ENCODE results near the gene THAP11. TPM values are rescaled to one million over a fixed set of nuclear protein-coding genes. Genes with fewer than 3 reads are reported as not detected.

THAP11 gene
- total and polyA plus RNA-seq, 2 of the 13 experiments (the other 11 are each of a cell fraction or from before 2014, with no cell fraction given), result 44.2 to 53.4 TPM

DNA sequence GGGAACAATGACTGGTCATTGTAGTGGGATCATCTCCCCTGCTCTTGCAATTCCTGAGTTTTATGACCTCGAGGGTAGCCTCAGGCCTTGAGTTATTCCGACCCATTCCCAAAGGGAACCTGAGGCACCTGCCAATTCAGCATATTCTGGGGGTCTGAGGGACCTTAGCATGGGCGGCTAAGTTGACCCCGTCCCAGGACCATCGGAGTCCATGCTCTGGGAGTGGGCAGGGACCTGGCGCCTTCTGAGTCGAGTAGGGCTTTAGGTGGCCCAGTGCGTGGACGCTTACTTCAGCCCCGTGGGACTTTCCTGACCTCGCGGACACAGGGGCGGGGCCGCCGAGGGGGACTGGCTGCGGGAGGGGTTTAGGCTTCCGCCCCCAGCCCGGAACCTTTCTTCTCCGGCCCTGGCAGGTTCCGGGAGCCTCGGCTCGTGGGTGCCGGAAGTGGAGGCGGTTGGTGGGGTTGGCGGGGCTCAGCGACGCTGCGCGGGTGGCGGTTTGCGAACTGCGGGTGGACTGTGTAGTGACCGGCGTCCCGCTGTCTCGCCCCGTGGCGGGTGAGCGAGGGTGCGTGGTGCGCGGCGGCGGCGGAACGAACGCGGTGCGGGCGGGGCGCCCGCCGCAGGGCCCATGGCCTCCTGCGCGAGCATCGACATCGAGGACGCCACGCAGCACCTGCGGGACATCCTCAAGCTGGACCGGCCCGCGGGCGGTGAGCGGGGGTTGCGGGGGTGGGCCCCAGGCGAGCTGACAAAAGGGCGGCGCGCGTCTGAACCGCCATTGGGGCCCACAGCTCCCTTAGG, 30.7 kb downstream of the THAP11 start, which contains the start of gene EDC4 (continued):
- TF ChIP-seq MED1 (CRISPR knock-in tag; IDR thresholded peaks at IDR 0.05) (peak; percentile 78; the same call in 1 of the 2 replicates), ZNF558 (CRISPR knock-in tag; IDR thresholded peaks at IDR 0.05; ENCODE audit: borderline replicate concordance) (peak; percentile 81; the same call in 1 of the 2 replicates), REST (IDR thresholded peaks at IDR 0.05; ENCODE audit: borderline replicate concordance in 1 of 2, low read depth in 1 of 2, low read length in 2 of 2) (peak in 1 of 2 experiments; percentile 39; a peak in 1 of 4 replicates), ZNF263 (CRISPR knock-in tag; IDR thresholded peaks at IDR 0.05) (peak; percentile 48; the same call in 1 of the 2 replicates), GTF2F1 (IDR thresholded peaks at IDR 0.05; ENCODE audit: low read length) (no peak), KDM2A (CRISPR knock-in tag; IDR thresholded peaks at IDR 0.05; ENCODE audit: borderline replicate concordance, low read depth) (peak; percentile 100), NFIB (CRISPR knock-in tag; IDR thresholded peaks at IDR 0.05; ENCODE audit: borderline replicate concordance) (peak; percentile 83; the same call in 1 of the 2 replicates), ZNF468 (CRISPR knock-in tag; IDR thresholded peaks at IDR 0.05) (0 out of 2 replicates have a peak, but pooled peaks have one; percentile 29), ZNF644 (CRISPR knock-in tag; IDR thresholded peaks at IDR 0.05; ENCODE audit: low read depth) (no peak), ZNF619 (CRISPR knock-in tag; IDR thresholded peaks at IDR 0.05) (peak; percentile 92; the same call in 1 of the 2 replicates), MED13 (CRISPR knock-in tag; IDR thresholded peaks at IDR 0.05) (peak; percentile 79; the same call in 1 of the 2 replicates), ADNP (CRISPR knock-in tag; IDR thresholded peaks at IDR 0.05) (0 out of 2 replicates have a peak, but pooled peaks have one; percentile 11), MAFF (IDR thresholded peaks at IDR 0.05; ENCODE audit: low read depth, low read length) (peak; percentile 44), NR2F6 (IDR thresholded peaks at IDR 0.05) (no peak; the same call in 1 of the 2 replicates), NR2F6 (CRISPR knock-in tag; IDR thresholded peaks at IDR 0.05) (peak; percentile 81), TARDBP (CRISPR knock-in tag; IDR thresholded peaks at IDR 0.05) (peak; percentile 86), CBFB (CRISPR knock-in tag; IDR thresholded peaks at IDR 0.05) (peak; percentile 98), RAD21 (CRISPR knock-in tag; IDR thresholded peaks at IDR 0.05) (peak; percentile 83), MTA3 (CRISPR knock-in tag; IDR thresholded peaks at IDR 0.05) (no peak), ZFP41 (CRISPR knock-in tag; IDR thresholded peaks at IDR 0.05; ENCODE audit: borderline replicate concordance) (no peak), FLYWCH1 (CRISPR knock-in tag; IDR thresholded peaks at IDR 0.05) (no peak; the same call in 1 of the 2 replicates), ZNF564 (CRISPR knock-in tag; IDR thresholded peaks at IDR 0.05) (peak; percentile 82; the same call in 1 of the 2 replicates), SALL2 (CRISPR knock-in tag; IDR thresholded peaks at IDR 0.05) (peak; percentile 89), ZNF562 (CRISPR knock-in tag; IDR thresholded peaks at IDR 0.05; ENCODE audit: borderline replicate concordance) (no peak)
- TF ChIP-seq, protein P1, sequence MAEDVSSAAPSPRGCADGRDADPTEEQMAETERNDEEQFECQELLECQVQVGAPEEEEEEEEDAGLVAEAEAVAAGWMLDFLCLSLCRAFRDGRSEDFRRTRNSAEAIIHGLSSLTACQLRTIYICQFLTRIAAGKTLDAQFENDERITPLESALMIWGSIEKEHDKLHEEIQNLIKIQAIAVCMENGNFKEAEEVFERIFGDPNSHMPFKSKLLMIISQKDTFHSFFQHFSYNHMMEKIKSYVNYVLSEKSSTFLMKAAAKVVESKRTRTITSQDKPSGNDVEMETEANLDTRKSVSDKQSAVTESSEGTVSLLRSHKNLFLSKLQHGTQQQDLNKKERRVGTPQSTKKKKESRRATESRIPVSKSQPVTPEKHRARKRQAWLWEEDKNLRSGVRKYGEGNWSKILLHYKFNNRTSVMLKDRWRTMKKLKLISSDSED (CRISPR knock-in tag; IDR thresholded peaks at IDR 0.05), result no peak; the same call in 1 of the 2 replicates
- TF ChIP-seq, protein P2, sequence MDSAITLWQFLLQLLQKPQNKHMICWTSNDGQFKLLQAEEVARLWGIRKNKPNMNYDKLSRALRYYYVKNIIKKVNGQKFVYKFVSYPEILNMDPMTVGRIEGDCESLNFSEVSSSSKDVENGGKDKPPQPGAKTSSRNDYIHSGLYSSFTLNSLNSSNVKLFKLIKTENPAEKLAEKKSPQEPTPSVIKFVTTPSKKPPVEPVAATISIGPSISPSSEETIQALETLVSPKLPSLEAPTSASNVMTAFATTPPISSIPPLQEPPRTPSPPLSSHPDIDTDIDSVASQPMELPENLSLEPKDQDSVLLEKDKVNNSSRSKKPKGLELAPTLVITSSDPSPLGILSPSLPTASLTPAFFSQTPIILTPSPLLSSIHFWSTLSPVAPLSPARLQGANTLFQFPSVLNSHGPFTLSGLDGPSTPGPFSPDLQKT (CRISPR knock-in tag; IDR thresholded peaks at IDR 0.05; ENCODE audit: borderline replicate concordance), result no peak

All from HepG2 (cell line).